H1 (cell line): ENCODE data around the gene FOXK1. TPM values are rescaled to one million over a fixed set of nuclear protein-coding genes. Genes with fewer than 3 reads are reported as not detected.

Experiments used
- CTCF ChIA-PET: fragments of 300-600 bp; sonication (Branson Sonifier 250); formaldehyde crosslinking; loops from one replicate; lab custom pipeline; 2021; ENCODE audit not compliant: partially characterized antibody; lab: Charles Lee
- POLR2A ChIA-PET: fragments of 300-600 bp; sonication (Branson Sonifier 250); formaldehyde crosslinking; loops from one replicate; lab custom pipeline; 2021; ENCODE audit warnings: inconsistent platforms; ENCODE audit not compliant: partially characterized antibody; lab: Charles Lee
- DNase-seq, 2 experiments: peaks; one replicate each; pipeline versions ENCODE4 v3.0.0 to v3.0.0-alpha.2; 2010 to 2022; ENCODE audit warnings: low spot score in 2 of 2, low read depth in 1 of 2, mixed read lengths in 1 of 2
- FAIRE-seq: peaks from 2 replicates; lab custom pipeline; 2011; peaks lifted over from hg19 to GRCh38; lab: Jason Lieb, UNC
- H2AFZ ChIP-seq: 2 replicates; pipeline ENCODE4 v1.8.1; 2012; ENCODE audit warnings: low read length, inconsistent platforms
- H2AK5ac ChIP-seq: 2 replicates; pipeline ENCODE4 v1.6.1; 2013; ENCODE audit warnings: low read depth, low read length
- H2BK120ac ChIP-seq: replicated peaks from 2 replicates; pipeline ENCODE3; 2013; ENCODE audit warnings: low read depth, low read length, inconsistent platforms
- H2BK12ac ChIP-seq: 2 replicates; pipeline ENCODE4 v1.6.1; 2013; ENCODE audit warnings: low read depth, low read length
- H2BK15ac ChIP-seq: 2 replicates; pipeline ENCODE4 v1.6.1; 2013; ENCODE audit warnings: low read length
- H2BK20ac ChIP-seq: 2 replicates; pipeline ENCODE4 v1.6.1; 2013; ENCODE audit warnings: low read length
- H2BK5ac ChIP-seq: 2 replicates; pipeline ENCODE4 v1.6.1; 2013; ENCODE audit warnings: low read depth, low read length
- H3K14ac ChIP-seq: 2 replicates; pipeline ENCODE4 v1.6.1; 2013; ENCODE audit warnings: inconsistent platforms; ENCODE audit not compliant: insufficient read length
- H3K18ac ChIP-seq: 2 replicates; pipeline ENCODE4 v1.6.1; 2013; ENCODE audit warnings: low read length; ENCODE audit errors: extremely low read depth
- H3K23ac ChIP-seq: 2 replicates; pipeline ENCODE4 v1.6.1; 2013; ENCODE audit warnings: inconsistent platforms; ENCODE audit not compliant: insufficient read length
- H3K23me2 ChIP-seq: 2 replicates; pipeline ENCODE4 v1.6.1; 2013; ENCODE audit warnings: low read depth, low read length
- H3K27ac ChIP-seq: 2 replicates; pipeline ENCODE4 v1.6.1; 2011; ENCODE audit warnings: low read depth, low read length, inconsistent platforms
- H3K27me3 ChIP-seq, 4 experiments: replicated peaks in 1 of 4; 1 replicate in 1 of 4; 2 replicates in 3 of 4; pipeline versions ENCODE4 v1.6.1 to v1.8.1; 2011 to 2013; ENCODE audit warnings: low read length in 3 of 4, mild to moderate bottlenecking in 3 of 4, inconsistent platforms in 2 of 4, mixed read lengths in 2 of 4, moderate library complexity in 1 of 4; ENCODE audit not compliant: control insufficient read depth in 3 of 4, insufficient read depth in 3 of 4; ENCODE audit errors: extremely low read depth in 1 of 4
- H3K36me3 ChIP-seq, 4 experiments: 2 replicates each; pipeline versions ENCODE4 v1.6.1 to v1.8.1; 2011 to 2013; ENCODE audit warnings: mild to moderate bottlenecking in 4 of 4, low read length in 3 of 4, moderate library complexity in 2 of 4, control low read depth in 1 of 4, inconsistent platforms in 1 of 4; ENCODE audit not compliant: insufficient read depth in 4 of 4, control insufficient read depth in 2 of 4
- H3K4ac ChIP-seq: replicated peaks from 2 replicates; pipeline ENCODE3; 2013; ENCODE audit warnings: low read length, low read depth, mixed read lengths, inconsistent platforms; ENCODE audit not compliant: insufficient read length
- H3K4me1 ChIP-seq, 4 experiments: replicated peaks in 1 of 4; 1 replicate in 1 of 4; 2 replicates in 3 of 4; pipeline versions ENCODE4 v1.6.1 to v1.8.1; 2011 to 2013; ENCODE audit warnings: low read length in 3 of 4, inconsistent platforms in 2 of 4, mixed read lengths in 1 of 4; ENCODE audit not compliant: insufficient read depth in 4 of 4, control insufficient read depth in 3 of 4
- H3K4me2 ChIP-seq, 2 experiments: 2 replicates each; pipeline versions ENCODE4 v1.6.1 to v1.8.1; 2011 to 2013; ENCODE audit warnings: low read depth in 2 of 2, low read length in 2 of 2, control low read depth in 1 of 2, inconsistent platforms in 1 of 2, mild to moderate bottlenecking in 1 of 2; ENCODE audit not compliant: insufficient read depth in 1 of 2
- H3K4me3 ChIP-seq, 4 experiments: fragments of 200-600, 300-600 bp in 1 of 4; sonication (generic), shearing (Covaris generic), sonication (Bioruptor Twin) in 1 of 4; 2 replicates each; pipeline versions ENCODE4 v1.5.1 to v1.8.1; 2011 to 2016; ENCODE audit warnings: low read length in 4 of 4, low read depth in 3 of 4, control low read depth in 2 of 4, inconsistent platforms in 2 of 4, mild to moderate bottlenecking in 2 of 4, mixed read lengths in 1 of 4, moderate library complexity in 1 of 4; ENCODE audit not compliant: insufficient read depth in 2 of 4; ENCODE audit errors: extremely low read depth in 1 of 4
- H3K56ac ChIP-seq: replicated peaks from 2 replicates; pipeline ENCODE3; 2013; ENCODE audit warnings: low read depth, mild to moderate bottlenecking, mixed read lengths, low read length, inconsistent platforms; ENCODE audit not compliant: insufficient read length
- H3K79me1 ChIP-seq: 2 replicates; pipeline ENCODE4 v1.6.1; 2013; ENCODE audit warnings: low read depth, low read length, control low read depth
- H3K79me2 ChIP-seq, 2 experiments: 2 replicates each; pipeline versions ENCODE4 v1.6.1 to v1.8.1; 2012 to 2013; ENCODE audit warnings: low read length in 2 of 2, mild to moderate bottlenecking in 2 of 2, inconsistent platforms in 1 of 2; ENCODE audit not compliant: insufficient read depth in 2 of 2, control insufficient read depth in 1 of 2
- H3K9ac ChIP-seq, 4 experiments: replicated peaks in 1 of 4; 1 replicate in 1 of 4; 2 replicates in 3 of 4; pipeline versions ENCODE4 v1.6.1 to v1.8.1; 2011 to 2013; ENCODE audit warnings: low read depth in 3 of 4, low read length in 3 of 4, control low read depth in 2 of 4, mild to moderate bottlenecking in 2 of 4, moderate library complexity in 2 of 4, inconsistent platforms in 1 of 4; ENCODE audit errors: extremely low read depth in 1 of 4
- H3K9me3 ChIP-seq, 2 experiments: 2 replicates each; pipeline versions ENCODE4 v1.6.1 to v1.8.1; 2012 to 2013; ENCODE audit warnings: mild to moderate bottlenecking in 2 of 2, moderate library complexity in 2 of 2, control low read depth in 1 of 2, inconsistent platforms in 1 of 2, low read depth in 1 of 2, low read length in 1 of 2, mixed read lengths in 1 of 2; ENCODE audit not compliant: insufficient read depth in 2 of 2
- H4K20me1 ChIP-seq, 2 experiments: replicated peaks in 1 of 2; 2 replicates each; pipeline versions ENCODE3 to v1.8.1; 2011 to 2013; ENCODE audit warnings: inconsistent platforms in 2 of 2, low read length in 2 of 2, mild to moderate bottlenecking in 1 of 2; ENCODE audit not compliant: insufficient read depth in 2 of 2, control insufficient read depth in 1 of 2
- H4K5ac ChIP-seq: 2 replicates; pipeline ENCODE4 v1.6.1; 2013; ENCODE audit warnings: low read length, low read depth, mixed read lengths, inconsistent platforms; ENCODE audit not compliant: insufficient read length
- H4K8ac ChIP-seq: 2 replicates; pipeline ENCODE4 v1.8.0; 2013; ENCODE audit warnings: mild to moderate bottlenecking, moderate library complexity, low read length, inconsistent platforms; ENCODE audit not compliant: insufficient read depth; ENCODE audit errors: extremely low read depth
- H4K91ac ChIP-seq: replicated peaks from 2 replicates; pipeline ENCODE3; 2013; ENCODE audit warnings: low read length, mixed read lengths, inconsistent platforms; ENCODE audit not compliant: insufficient read length
- ASH2L ChIP-seq: fragments of 200-600, 300-600 bp; sonication (generic); IDR thresholded peaks from one replicate; pipeline ENCODE4 v1.7.1; 2017; ENCODE audit warnings: low read length
- CREB1 ChIP-seq: IDR thresholded peaks from 2 replicates; pipeline ENCODE4 v1.6.1; 2012; ENCODE audit warnings: inconsistent platforms
- GTF2F1 ChIP-seq: IDR thresholded peaks from 2 replicates; pipeline ENCODE4 v1.6.1; 2012; ENCODE audit warnings: low read depth, low read length, improper control_type of control experiment, borderline replicate concordance
- HDAC2 ChIP-seq, 2 experiments: fragments of 300-600 bp in 1 of 2; sonication (generic) in 1 of 2; IDR thresholded peaks; 2 replicates each; pipeline ENCODE4 v1.6.1; 2011 to 2012; ENCODE audit warnings: low read depth in 2 of 2, low read length in 2 of 2, mild to moderate bottlenecking in 2 of 2, moderate library complexity in 2 of 2, borderline replicate concordance in 1 of 2, inconsistent platforms in 1 of 2
- NANOG ChIP-seq: IDR thresholded peaks from 2 replicates; pipeline ENCODE4 v1.6.1; 2011; ENCODE audit warnings: low read length, low read depth, mild to moderate bottlenecking, inconsistent platforms; ENCODE audit not compliant: insufficient read depth, poor library complexity, severe bottlenecking
- POLR2AphosphoS5 ChIP-seq: IDR thresholded peaks from 2 replicates; pipeline ENCODE4 v1.6.1; 2011; ENCODE audit warnings: low read depth, low read length
- SAP30 ChIP-seq: fragments of 300-600 bp; sonication (generic); IDR thresholded peaks from 2 replicates; pipeline ENCODE4 v1.7.1; 2012; ENCODE audit warnings: low read length, moderate library complexity, mild to moderate bottlenecking, inconsistent platforms; ENCODE audit not compliant: insufficient read depth, insufficient replicate concordance
- SIX5 ChIP-seq: IDR thresholded peaks from 2 replicates; pipeline ENCODE4 v1.6.1; 2011; ENCODE audit warnings: mild to moderate bottlenecking, low read depth, low read length
- TEAD4 ChIP-seq: IDR thresholded peaks from 2 replicates; pipeline ENCODE4 v1.6.1; 2012; ENCODE audit warnings: low read depth, low read length, inconsistent platforms, mixed read lengths
- WGBS, 2 experiments: shearing (Covaris generic) in 1 of 2; methylation state at CpG; one replicate each; pipeline versions ENCODE4 v1.1.6 to v1.1.7; 2013 to 2015; ENCODE audit warnings: low lambda C conversion rate in 2 of 2, mixed read lengths in 2 of 2, inconsistent platforms in 1 of 2, low coverage in 1 of 2, missing lambda C conversion rate in 1 of 2; ENCODE audit not compliant: insufficient replicate concordance in 2 of 2, insufficient coverage in 1 of 2, insufficient read length in 1 of 2; ENCODE audit errors: extremely low coverage in 1 of 2, missing lambda C conversion rate in 1 of 2; 5-methylcytosine and 5-hydroxymethylcytosine counted together
- polyA plus RNA-seq, 7 experiments: library from polyadenylated mRNA; depleted of rRNA in 3 of 7; stranded (reverse) in 5 of 7; unstranded in 2 of 7; fragments of >200 nt in 5 of 7; fragments of 200-250 nt in 2 of 7; gene quantifications; 1 replicate in 5 of 7; 2 replicates in 1 of 7; 4 replicates in 1 of 7; pipeline versions ENCODE4 v1.2.1 to v1.2.3, GENCODE V29; 2011 to 2013; ENCODE audit warnings: missing spikeins in 2 of 7, mixed read lengths in 2 of 7
- total RNA-seq: library from RNA; stranded (reverse); fragmentation: NEBNext Ultra II Directional; extraction: Animal tissue kit (Norgen Biotek cat#: 25700); gene quantifications from 2 replicates; pipeline ENCODE4 v1.2.1, GENCODE V29; 2021
- TF ChIP-seq, protein P1 (sequence below): IDR thresholded peaks from 2 replicates; pipeline ENCODE4 v1.6.1; 2011; ENCODE audit warnings: low read length, improper control_type of control experiment
- TF ChIP-seq, protein P2 (sequence below): IDR thresholded peaks from 2 replicates; pipeline ENCODE4 v1.6.1; 2011; ENCODE audit warnings: low read depth, mild to moderate bottlenecking, low read length; ENCODE audit not compliant: insufficient read depth

Gene FOXK1
- total and polyA plus RNA-seq, 2 of the 8 experiments (the other 6 are each of a cell fraction or from before 2014, with no cell fraction given): 2.0 to 8.5 TPM

DNA sequence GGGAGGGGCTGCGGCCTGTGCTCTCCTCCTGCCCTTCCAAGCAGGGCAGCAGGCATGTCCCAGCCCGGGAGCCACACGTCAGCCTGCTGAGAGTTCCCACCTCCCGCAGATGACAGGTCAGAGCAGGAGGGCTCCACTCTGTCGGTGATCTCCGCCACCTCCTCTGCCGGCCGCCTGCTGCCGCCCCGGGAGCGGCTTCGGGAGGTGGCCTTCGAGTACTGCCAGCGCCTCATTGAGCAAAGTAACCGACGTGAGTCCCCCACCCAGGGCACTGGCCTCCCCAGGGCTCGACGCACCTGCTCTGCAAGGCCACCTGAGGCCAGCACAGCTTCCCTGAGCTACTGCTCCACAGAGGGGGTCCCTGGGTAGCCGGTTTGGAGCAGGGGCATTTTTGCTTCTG is 102.7 kb downstream of the FOXK1 start:
- Histone ChIP-seq H3K27ac (no peak overlapping the region), H3K4ac (no peak overlapping the region), H3K4me1 (no peaks in the 10 kb centered on the region), H2AFZ (no peak overlapping the region), H4K91ac (no peak overlapping the region), H2BK20ac (no peak overlapping the region), H3K4me2 (no peak overlapping the region), H4K5ac (no peak overlapping the region), H3K56ac (no peak overlapping the region), H3K23me2 (no peaks in the 10 kb centered on the region), H2BK15ac (no peak overlapping the region), H3K79me2 (no peaks in the 10 kb centered on the region), H3K9ac (no peak overlapping the region), H3K27me3 (no peaks in the 10 kb centered on the region), H3K23ac (no peak overlapping the region), H2BK120ac (no peak overlapping the region), H3K4me3 (no peak overlapping the region), H4K8ac (no peak overlapping the region), H4K20me1 (peaks cover 0 to 9% of the 10 kb centered on the region in 2 experiments), H3K79me1 (no peaks in the 10 kb centered on the region; the same call in 1 of the 2 replicates), H3K36me3 (peaks cover 0 to 53% (median 13%) of the 10 kb centered on the region in 4 experiments; a peak in 6 of 8 replicates), H3K14ac (no peak overlapping the region), H3K9me3 (no peaks in the 10 kb centered on the region), H2AK5ac (no peak overlapping the region), H3K18ac (no peak overlapping the region), H2BK5ac (no peak overlapping the region), H2BK12ac (no peak overlapping the region)
- FAIRE-seq (no peak), DNase-seq (no peak)
- TF ChIP-seq CREB1 (no peak), TEAD4 (no peak), NANOG (no peak), POLR2AphosphoS5 (no peak), SAP30 (no peak), GTF2F1 (no peak), ASH2L (no peak), HDAC2 (IDR thresholded peaks at IDR 0.05; ENCODE audit: borderline replicate concordance in 1 of 2, low read depth in 2 of 2, low read length in 2 of 2) (no peak), SIX5 (no peak)
- TF ChIP-seq, protein P1, sequence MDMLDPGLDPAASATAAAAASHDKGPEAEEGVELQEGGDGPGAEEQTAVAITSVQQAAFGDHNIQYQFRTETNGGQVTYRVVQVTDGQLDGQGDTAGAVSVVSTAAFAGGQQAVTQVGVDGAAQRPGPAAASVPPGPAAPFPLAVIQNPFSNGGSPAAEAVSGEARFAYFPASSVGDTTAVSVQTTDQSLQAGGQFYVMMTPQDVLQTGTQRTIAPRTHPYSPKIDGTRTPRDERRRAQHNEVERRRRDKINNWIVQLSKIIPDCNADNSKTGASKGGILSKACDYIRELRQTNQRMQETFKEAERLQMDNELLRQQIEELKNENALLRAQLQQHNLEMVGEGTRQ: no peak
- TF ChIP-seq, protein P2, sequence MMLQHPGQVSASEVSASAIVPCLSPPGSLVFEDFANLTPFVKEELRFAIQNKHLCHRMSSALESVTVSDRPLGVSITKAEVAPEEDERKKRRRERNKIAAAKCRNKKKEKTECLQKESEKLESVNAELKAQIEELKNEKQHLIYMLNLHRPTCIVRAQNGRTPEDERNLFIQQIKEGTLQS: no peak
- ChIA-PET CTCF (interaction anchor here (1.1 to 1.5 kb wide), 3 partner anchors 8 to 29 kb away, joined by 3 to 6 read pairs (median 4); no protein-coding TSS in a partner anchor), POLR2A (interaction anchor here (1.8 kb wide), 1 partner anchor 9 kb away, joined by 8 read pairs; the partner anchor contains the start of gene AP5Z1)
- 94% methylated on average over 17 of the region's 19 CpGs; no CpG with 5 or more reads in 1 of the 2 experiments for WGBS, 2 experiments
